ENCODE results near the gene HAAO.
A peak's percentile ranks its signal among the peaks of the same experiment; 100 is the strongest.

The HAAO gene

DNA sequence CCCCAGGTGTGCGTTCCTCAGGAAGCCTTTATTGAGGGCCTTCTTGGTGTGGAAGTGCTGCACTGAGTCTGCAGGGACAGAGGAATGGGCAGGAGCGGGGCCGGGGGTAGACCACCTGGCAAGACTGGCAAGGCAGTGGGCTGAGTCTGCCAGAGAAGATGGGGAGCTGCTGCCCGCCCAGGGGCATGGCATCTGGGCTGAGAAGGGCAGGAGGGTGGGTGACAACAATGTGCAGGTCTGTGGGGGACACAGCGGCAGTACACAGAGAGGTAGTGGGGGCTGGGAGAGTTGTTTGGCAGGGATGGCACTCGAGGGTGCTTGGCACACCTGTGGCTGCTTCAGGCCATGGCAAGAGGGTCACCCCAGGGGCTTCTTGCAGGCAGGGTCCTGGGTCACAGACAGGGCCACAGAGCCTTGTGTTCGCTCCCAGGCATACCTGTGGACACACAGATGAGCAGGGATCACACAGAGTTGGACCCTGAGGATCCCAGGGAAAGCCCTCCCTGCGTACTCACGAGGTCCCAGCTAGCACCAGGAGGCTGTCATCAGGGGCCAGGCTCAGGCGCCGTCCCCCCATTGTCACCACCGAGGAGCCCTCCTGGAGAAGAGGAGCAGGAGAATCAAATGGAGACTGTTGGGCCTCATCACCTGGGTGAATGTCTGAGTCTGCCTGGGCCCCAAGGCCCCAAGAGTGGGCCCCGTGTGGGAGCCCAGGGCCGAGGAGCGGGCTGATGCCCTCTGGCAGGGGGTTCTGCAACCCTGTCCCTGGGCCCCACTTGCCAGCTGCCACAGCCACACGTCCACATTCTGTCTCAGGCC is 25.1 kb downstream of the HAAO start:
- DNase-seq, result no peak

DNA sequence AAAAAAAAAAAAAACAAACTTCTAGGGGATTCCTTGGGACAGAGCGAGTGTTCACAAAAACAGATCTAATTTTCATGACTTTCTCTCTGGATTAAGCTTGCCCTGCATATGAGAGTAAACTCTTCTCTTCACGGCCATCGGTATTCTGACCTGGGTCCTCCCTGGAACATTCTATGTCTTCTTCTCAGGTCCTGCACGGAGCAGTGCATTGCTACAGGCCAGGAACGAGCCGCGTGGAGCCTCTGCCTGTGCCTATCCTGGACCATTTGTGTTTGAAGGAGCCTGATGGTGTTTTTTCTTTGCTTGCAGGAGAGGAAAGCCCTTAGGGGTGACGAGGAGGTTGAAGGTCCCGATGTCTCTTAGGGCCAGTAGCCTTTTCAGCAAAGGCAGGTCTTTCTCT is 26.7 kb downstream of the HAAO start:
- no peak for DNase-seq

DNA sequence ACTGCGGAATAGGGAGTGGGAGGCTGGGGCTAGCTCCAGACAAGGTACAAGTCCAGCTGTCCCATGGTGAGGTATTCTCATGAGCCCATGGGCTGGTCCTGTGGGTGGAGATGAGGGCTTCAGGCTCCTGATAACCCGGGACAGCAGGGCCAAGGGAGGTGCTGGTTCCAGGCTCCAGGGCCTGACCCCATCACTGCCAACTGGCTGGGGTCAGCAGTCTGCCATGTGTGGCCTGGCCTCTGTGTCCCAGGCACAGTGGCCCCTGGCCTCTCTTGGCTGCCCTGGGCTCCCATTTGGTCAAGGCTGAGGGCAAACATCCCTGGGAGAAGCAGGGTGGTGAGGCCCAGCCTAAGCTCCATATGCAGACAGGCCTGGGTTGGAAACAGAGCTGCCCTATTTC is 27.5 kb downstream of the HAAO start:
- DNase-seq, result no peak

DNA sequence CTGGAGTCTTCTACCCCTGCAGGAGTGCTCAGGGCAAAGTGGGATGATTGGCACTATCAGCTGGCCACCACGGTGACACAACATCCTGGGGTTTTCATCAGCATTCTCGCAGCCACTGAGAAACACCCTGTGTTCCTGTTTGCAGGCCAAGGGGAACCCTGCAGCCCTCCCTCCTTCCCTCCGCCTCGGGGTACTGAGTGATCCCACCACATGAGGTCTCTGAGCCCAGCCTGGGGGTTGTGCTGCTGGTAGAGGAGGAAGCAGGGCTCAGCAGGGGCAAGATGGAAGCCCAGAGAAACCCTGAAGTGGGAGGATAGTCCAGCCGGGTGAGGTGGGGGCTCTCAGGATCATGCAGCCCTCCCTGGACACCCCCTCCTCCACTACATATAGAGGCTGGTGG is 28.3 kb downstream of the HAAO start, which contains the start of gene OXER1:
Gene OXER1, minus strand, starts transcription at position 40 of the 400 bp plus-strand sequence. CDS start 73 bp downstream, outside the sequence.
- DNase-seq, result no peak

DNA sequence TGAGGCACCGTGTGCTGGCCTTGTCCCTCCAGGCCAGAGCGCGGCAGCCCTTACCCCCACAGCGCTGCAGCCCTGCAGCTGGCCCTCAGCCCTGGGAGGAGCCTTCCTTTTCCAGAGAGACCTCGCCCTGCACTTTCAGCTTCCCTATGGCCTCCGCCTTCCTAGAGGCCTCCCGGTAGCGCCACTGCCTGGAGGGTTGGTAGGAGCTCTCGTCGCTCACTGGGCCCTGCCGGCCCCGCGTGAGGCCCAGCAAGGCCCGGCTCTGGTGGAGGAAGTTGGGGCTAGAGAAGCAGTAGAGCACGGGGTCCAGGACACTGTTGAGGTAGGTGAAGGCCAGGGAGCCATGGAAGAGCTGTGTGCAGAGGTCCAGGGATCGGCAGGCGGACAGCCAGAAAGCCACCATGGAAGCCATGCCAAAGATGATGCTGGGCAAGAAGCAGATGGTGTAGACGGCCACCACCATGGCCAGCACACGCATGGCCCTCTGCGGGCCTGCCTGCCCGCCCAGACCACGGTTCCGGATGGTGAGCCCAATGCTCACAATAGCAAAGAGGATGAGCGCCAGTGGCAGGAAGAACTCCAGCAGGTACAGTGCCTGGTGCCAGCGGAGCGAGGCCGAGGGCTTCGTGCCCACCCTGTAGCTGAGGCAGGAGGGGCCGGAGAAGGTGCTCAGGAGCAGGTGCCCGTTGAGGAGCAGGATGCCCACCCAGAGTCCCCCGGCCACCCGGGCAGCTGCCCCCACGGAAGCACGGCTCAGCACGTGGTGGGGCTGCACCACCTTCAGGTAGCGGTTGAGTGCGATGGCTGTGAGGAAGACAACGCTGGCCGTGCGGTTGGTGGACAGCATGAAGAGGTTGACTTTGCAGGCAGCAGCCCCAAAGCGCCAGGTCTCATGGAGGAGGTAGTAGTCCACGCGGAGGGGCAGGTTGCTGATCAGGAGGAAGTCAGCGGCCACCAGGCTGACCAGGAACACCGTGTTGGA is 29.3 kb downstream of the HAAO start:
- no peak for DNase-seq

DNA sequence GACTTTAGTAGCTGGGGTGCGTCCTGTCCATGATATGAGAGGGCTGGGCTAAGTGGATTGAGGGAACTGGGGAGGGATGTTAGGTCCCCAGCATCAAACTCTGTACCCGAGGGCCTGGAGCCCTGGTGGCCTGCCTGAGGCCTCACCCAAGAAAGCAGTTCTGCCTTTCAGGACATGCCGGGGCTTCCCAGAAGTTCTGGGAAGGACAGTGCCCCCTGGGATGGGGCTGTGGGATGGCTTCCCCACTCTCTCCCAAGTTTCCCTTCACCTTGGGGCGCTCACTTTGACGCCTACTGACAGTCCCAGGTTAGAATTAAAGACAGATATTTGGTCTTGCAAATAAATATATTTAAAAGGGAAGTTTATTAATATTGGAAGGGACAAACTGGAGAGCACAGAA is 30.2 kb downstream of the HAAO start:
- no peak for DNase-seq

DNA sequence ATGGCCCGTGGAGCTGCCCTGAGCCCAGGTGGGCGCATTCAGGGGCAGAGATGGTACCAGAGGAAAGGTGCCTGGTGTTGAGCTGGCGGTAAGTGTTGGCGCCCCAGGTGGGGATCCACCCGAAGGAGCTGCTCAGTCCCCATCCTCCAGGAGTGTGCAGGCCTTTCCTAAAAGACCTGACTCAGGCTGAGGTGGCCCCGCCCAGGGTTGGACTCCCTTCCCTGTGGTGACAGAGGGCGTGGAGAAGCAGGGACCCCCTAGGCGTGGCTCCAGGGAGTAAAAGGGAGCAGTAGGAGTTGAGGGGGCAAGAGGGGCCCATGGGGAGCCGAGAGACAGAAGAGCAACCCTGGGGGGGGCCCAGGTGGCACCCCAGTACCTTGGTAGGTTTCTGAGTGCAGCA is 30.8 kb downstream of the HAAO start:
- no peak for DNase-seq

DNA sequence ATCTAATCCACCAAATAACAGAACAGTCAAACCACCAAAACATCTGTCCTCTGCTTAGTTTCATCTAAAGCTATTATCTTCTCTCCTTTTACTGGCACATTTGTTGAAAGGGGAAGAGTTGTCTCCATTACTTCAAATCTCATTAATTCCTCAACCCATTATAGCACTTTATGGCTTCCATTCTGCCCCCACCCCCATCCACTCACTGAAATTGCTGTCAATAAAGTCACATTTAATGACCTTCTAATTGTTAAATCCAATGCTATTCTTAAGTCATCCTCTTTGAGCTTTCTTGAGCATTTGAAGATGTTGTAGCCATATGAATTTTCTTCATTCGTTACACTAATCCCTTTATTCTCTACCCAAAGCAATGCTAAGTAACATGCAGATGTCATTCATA is 33.6 kb downstream of the HAAO start:
- no peak for DNase-seq

DNA sequence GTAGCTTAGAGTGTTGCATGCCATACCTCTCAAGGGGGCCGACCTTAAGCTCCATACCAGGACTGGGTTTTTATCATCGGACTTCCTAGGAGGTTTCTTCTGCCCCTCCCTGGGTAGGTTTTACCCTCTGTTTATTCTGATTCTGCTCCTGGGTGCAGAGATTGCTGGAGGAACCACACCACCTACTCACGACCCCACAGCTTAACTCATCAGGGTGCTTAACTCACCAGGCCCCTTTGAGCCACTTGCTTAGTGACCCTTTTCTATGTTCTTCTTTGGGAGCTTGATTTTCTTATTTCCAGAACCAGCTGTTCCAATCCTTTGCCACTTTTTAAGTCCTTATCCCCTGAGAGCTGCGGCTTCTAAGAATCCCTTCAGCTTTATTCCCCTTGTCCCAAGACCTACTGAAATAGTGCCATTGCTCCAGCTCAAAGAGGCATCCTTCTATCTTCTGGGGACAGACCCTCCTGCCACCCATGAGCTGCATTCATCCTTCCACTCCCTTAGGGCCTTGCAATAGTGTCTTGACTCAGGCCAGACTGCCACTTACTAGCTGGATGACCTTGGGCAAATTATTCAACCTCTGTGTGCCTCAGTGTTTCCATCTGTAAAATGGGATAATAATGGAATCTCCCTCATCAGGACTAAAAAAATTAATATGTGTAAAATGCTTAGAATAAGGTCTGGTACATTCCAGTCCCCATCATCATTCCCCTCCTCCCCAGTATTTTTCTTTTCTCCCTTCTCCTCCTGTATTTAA is 34.2 kb downstream of the HAAO start:
- no peak for DNase-seq

DNA sequence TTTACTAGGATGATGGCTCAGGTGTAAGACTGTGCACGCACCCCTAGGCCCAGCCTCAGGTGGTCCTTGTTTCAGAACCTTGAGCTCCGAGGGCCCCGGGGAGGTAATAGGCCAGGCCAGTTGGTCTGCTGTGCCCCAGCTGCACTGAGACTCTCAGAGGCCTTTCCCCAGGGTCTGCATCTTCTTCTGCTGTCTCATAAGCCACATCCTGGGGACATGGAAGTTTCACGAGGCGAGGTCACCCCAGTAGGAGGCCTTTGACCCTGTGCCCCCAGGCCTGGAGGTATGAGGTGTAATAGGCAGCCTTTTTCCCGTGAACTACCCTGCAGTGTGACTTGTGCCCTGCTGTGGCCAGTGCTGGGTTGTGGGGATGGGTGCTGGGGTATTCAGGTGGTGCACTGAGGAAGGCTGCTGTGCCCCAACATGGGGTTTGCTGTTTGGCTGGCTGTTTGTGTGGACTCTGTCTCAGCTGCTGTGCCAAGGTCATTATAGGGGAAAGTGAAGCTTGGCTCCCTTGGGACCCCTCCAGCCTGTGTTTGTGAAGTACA is 35.3 kb downstream of the HAAO start:
- DNase-seq, result no peak

DNA sequence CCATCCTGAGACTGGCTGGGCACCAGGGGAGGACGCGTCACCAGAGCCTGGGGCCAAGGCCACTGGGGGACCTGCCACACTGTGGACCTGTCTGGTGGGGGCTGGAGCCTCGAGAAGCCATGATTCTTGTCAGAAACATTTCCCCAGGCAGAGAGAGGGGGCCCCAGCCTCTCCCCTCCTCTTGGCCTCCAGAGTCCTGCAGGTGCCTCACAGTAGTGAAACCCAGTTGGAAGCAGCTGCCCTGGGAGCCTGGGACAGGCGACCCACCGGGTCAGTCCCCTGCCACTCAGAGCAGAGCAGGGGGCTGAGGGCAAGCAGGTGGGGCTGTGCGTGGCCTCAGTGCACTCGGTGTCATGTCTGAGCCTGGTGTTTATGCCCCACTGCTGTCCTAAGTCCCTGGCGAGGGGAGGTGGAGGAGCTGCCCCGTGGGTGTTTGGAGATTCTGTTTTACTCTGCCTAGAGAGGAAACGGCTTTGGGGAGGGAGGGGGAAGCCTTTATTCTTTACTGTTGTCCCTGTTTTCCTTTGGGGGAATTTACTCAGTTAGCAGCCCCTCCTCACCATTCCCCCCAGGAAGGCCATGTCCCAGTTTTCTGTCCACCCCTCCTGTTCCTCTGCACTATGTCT is 36.1 kb downstream of the HAAO start:
- no peak for DNase-seq

DNA sequence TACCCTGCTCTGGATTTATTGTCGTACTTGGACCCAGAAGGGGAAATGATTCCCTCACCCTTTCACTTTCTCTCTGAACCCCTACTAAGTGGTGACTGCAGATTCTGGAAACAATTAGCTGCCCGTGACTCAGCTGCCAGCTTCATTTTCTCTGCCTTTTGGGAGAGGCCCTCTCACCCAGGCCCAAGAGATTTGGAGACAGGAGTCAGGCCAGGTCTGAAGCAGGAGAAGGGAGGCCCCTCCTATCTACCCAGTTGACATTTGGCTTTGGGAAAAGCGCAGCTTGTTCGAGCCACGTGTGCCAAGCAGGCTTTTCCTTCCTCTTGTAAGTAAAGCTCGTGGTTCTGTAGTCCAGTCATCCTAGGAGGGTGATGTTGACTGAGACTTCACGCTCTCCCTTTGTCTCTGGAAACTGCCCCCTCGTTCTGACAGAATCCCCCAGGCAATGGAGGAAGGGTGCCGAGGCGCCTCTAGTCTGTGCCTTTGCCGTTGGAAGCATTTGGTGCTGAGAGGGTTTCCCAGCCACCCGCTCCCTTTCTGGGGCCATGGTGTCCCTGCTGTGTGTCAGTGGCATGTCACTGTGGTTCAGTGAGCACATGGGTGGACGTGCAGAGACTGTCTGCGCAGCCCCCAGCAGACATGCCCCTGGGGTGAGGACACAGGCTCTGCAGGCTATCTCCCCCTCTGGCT is 37.0 kb downstream of the HAAO start:
- no peak for DNase-seq

DNA sequence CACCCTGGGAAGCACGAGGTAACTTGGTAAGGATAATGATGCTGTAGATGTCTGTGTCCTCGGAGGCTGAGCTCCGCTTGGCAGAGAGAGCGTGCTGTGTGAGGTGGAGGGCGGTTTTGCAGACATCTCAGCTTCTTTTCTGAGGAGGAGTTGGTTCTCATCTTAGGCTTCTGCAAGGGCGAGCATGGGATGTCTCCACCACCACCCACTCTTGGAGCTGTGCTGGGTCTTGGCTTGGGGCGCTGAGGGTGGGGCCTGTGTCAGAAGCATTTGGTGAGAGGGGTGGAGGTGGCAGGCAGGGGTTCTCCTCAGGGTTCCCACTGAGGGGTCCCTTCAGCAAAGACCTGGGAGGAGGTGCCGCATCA is 37.6 kb downstream of the HAAO start:
- no peak for DNase-seq

DNA sequence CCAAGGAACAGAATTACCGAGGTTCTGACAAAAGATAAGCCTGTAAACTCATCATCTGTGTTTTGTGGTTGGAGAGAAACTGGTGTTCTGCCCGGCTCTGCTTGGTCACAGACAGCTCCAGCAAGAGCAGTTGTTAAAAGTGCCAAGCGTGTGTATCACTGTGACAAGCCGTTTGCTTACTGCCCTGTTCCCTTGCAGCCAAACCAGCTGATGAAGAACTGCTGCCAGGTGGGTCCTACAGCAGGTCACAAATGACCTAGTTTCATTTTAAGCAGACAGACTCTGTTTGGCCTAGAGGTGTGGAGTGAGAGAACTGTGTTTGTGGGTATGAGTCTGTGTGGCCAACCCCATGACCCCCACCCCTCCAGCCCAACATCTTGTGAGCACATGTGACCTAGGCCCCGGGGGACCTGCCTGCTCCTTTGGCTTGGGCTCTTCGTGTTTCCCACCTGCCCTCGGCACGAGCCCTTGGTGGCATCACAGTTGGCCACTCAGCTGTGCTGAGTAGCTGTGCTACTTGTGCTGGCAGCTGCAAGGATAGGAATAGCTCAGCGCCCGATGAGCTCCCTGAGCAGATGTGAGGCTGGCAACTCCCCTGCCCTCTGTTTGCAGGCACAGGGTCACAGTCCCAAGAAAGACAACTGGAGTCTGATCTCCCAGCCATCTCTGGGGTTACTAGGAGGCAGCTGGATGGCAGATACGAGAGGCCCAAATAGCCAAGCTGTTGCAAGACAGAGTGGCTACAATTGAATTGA is 38.2 kb downstream of the HAAO start:
- DNase-seq, result no peak

DNA sequence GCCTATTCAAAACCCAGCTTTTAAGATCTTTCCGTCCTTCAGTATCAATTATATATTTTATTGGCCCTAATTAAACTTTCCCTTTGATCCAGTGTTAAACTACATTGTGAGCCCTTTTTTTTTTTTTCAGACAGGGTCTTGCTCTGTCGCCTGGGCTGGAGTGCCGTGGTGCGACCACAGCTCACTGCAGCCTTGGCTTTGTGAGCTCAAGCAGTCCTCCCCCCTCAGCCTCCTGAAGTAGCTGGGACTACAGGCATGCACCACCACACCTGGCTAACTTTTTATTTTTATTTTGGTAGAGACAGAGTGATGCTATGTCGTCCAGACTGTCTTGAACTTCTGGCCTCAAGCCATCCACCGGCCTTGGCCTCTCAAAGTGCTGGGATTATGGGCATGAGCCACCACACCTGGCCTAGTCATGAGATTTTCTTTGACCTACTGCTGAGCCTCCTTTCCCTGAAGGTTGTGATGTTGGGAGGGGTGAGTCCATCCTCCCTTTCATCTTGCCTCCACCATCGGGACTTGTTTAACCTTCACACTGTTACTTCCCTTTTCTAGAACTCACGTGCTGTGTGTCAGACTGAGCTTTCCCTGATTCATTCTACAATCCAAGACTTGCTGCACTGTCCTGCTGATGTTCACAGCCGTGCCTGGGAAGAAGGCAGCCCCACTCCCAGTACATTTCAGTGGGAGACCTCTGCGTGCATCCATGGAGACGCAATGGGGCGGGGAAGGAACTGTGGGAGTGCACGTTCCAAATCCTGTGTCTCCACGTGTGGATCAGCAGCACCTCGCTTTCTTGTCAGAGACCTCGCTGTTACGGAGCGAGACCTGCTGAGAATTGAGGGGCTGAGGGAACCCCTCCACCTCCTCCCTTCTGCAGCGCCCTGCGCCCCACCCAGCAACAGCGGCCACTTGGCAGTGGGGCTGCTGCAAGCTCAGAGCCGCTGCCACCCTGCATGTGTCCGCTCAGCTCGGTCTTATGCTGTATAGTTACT is 39.3 kb downstream of the HAAO start:
- DNase-seq, result no peak

DNA sequence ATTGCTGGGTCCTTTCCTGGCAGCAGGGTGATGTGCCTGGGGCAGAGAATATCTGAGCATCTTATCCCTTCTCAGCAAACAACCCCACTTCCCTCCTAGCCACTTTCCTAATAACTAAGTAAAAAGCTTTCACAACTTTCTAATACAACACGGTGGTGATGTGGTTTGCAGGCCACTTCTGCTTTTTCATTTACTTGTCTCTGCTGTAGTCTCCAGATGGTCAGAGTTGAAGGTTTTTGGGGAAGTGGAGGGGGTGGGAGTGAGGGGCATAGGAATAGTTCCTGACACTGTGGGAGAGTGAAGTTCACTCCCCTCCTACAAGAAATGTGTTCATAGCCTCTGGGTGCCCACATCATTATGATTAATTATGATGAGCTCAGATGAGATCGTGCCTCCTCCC is 40.1 kb downstream of the HAAO start:
- peak; percentile 19 for DNase-seq

DNA sequence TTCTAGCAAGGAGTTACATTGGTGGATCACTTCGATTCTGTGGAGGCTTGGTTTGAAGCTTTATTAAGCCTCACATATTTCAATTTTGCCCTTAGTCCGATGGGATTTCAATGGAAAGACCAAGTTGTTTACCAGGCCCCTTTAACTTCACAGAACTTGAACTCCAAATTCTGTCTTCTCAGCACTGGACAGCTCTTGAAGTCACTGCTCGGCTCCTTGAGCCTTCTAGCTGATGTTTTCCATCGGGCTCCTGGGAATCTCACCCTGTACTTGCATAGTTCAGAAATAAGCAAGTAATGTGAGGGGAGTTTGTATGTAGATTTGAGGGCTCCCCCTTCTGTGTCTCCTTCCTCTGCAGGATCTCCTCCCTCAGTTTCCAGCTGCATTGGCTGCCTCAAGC is 43.5 kb downstream of the HAAO start:
- no peak for DNase-seq

DNA sequence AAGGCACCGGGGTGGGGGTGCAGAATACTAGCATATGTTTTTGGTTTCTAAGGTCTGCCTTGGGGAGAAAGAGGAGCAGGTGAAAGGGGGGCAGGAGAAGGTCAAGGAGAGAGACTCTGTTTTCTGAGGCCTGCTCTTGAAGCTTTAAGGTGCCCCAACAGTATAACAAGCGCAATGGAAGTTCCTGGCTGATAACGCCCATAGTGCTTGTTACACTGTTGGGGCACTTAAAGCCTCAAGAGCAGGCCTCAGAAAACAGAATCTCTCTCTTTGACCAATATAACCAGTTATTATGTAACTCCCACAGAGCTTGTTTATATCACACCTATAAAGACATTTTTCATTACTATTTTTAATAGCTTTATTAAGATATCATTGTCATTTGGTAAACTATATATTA is 45.0 kb downstream of the HAAO start:
- no peak for DNase-seq

DNA sequence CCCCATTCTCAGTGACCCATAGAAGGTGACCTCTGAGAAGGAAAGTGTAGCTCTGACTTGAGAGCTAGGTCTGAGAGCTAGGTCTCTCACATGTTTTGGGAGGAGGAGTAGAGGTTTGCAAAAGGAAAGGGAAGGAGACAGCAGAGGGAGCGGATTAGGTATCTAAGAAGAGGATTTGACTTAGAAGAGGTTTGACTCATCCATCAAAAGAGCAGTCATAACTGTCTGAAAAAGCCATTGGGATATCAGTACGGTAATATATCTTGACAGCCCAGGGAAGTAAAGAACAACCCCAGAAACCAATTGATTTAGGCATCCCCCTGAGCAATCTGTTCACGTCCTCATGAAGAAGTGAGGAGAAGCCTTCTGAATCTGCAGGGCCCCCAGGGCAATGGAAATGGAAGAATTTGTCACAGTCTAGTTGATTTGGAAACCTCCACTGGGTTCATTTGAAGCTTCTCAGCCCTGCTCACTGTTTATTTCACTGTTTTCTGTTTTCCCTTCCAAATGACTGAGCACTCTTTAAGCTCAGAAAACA is 47.8 kb downstream of the HAAO start:
- no peak for DNase-seq

DNA sequence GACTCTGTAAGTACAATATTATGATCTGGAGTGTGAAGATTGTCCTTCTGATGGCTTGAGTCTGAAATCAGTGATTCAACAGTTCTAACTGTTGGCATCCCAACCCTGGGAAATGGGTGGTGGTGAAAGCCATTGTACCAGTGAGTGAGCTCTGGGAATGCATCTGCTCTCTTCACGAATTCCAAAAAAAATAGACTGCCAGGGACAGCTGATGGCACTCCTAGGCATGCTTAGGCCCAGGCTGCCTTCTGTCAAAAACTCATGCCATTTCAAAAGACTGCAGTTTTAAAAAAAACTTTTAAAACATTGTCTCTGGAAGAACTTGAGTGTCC is 48.8 kb downstream of the HAAO start:
- no peak for DNase-seq

All from NCI-H226 (cell line).